ENCODE measurements around the gene VAV2. TPM values are rescaled to one million over a fixed set of nuclear protein-coding genes. Genes with fewer than 3 reads are reported as not detected.
A peak's percentile ranks its signal among the peaks of the same experiment; 100 is the strongest.

Gene VAV2
- total RNA-seq, 1 donor from 2014 or later, result 8.3 TPM

DNA sequence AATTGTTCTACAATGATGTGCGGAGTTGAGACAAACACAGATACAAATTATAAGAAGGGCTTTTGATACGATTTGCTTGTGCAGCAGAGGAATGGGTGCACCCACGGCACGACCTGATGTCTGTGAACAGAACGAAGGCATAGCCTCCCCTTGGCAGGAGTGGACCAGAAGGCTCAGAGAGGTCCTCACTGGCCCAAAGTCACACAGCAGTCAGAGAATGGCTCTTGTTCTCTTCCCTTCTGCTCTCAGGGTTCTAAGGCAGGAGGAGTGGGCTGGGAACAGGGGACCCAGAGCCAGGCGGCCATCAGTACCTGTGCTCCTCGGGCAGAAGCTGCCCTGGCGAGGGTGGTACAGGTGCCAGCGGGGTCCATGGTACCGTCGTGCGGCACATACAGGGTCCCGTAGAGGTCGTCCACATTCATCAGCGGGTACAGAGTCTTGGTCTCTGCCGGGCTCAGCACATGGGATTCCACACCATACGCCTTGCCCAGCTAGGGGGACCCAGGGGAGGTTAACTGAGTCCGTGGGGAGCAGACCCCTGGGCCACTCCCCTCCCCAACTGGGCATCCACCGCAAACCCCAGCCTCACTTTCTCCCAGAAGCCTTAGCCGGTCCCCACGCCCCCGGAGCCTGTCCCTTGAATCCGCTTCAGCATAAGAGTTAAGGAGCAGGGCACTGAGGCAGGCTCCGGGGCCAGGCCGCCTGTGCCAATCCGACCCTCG is 261.0 kb downstream of the VAV2 start:
- TF ChIP-seq POLR2A (IDR thresholded peaks at IDR 0.05), result no peak
- TF ChIP-seq, protein P1, sequence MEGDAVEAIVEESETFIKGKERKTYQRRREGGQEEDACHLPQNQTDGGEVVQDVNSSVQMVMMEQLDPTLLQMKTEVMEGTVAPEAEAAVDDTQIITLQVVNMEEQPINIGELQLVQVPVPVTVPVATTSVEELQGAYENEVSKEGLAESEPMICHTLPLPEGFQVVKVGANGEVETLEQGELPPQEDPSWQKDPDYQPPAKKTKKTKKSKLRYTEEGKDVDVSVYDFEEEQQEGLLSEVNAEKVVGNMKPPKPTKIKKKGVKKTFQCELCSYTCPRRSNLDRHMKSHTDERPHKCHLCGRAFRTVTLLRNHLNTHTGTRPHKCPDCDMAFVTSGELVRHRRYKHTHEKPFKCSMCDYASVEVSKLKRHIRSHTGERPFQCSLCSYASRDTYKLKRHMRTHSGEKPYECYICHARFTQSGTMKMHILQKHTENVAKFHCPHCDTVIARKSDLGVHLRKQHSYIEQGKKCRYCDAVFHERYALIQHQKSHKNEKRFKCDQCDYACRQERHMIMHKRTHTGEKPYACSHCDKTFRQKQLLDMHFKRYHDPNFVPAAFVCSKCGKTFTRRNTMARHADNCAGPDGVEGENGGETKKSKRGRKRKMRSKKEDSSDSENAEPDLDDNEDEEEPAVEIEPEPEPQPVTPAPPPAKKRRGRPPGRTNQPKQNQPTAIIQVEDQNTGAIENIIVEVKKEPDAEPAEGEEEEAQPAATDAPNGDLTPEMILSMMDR (IDR thresholded peaks at IDR 0.05), result no peak
- TF ChIP-seq POLR2AphosphoS5 (IDR thresholded peaks at IDR 0.05; ENCODE audit: insufficient read depth in 1 of 2, low read depth in 1 of 2), result no peak
- intact Hi-C loops (cut with DNase I), result no loop called here
- no peaks in the 10 kb centered on the region for H3K36me3 ChIP-seq
- peak in 1 of 2 donors; percentile 72 for DNase-seq (ENCODE audit: extremely low spot score in 2 of 2)
- H3K4me1 ChIP-seq, result no peaks in the 10 kb centered on the region
- no peak overlapping the region for H3K4me3 ChIP-seq
- no peaks in the 10 kb centered on the region for H3K9me3 ChIP-seq
- no peaks in the 10 kb centered on the region for H3K27me3 ChIP-seq
- H3K27ac ChIP-seq, result no peak overlapping the region

DNA sequence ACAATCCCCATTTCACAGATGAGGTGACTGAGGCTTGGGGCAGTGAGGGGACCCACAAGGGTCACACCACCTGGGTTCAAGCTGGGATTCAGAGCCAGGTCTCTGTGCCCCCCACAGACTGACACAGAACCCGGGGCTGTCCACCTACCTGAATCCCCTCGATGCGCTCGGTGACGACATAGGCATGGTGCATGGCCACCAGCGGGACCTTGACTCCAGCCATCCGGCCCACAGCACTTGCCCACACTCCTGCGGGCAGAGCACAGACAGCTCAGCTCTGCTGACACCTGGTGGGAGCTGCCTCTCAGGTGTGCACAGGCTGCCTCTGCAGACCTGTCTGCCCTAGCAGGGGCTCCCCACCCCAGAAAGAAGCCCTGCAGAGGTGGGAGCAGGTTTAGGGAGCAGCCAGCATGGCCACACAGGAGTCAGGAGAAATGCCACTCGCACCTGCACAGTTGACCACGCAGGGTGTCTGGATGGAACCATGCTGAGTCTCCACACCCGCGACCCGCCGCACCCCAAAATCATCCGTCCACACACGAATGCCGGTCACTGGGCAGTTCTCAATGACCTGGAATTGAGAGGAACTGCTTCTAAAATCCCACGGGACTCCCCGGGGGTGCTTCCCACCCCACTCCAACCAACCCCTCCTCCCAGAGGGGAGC is 262.4 kb downstream of the VAV2 start:
- H3K4me3 ChIP-seq, result no peak overlapping the region
- DNase-seq (ENCODE audit: extremely low spot score in 2 of 2), result peak in 1 of 2 donors; percentile 87
- intact Hi-C loops (cut with DNase I), result no loop called here
- H3K27ac ChIP-seq, result no peak overlapping the region
- TF ChIP-seq, protein P1 (IDR thresholded peaks at IDR 0.05), result no peak
- TF ChIP-seq POLR2AphosphoS5 (IDR thresholded peaks at IDR 0.05; ENCODE audit: insufficient read depth in 1 of 2, low read depth in 1 of 2) (no peak), POLR2A (IDR thresholded peaks at IDR 0.05) (no peak)
- H3K9me3 ChIP-seq, result no peaks in the 10 kb centered on the region
- no peaks in the 10 kb centered on the region for H3K4me1 ChIP-seq
- H3K36me3 ChIP-seq, result no peaks in the 10 kb centered on the region
- H3K27me3 ChIP-seq, result no peaks in the 10 kb centered on the region

DNA sequence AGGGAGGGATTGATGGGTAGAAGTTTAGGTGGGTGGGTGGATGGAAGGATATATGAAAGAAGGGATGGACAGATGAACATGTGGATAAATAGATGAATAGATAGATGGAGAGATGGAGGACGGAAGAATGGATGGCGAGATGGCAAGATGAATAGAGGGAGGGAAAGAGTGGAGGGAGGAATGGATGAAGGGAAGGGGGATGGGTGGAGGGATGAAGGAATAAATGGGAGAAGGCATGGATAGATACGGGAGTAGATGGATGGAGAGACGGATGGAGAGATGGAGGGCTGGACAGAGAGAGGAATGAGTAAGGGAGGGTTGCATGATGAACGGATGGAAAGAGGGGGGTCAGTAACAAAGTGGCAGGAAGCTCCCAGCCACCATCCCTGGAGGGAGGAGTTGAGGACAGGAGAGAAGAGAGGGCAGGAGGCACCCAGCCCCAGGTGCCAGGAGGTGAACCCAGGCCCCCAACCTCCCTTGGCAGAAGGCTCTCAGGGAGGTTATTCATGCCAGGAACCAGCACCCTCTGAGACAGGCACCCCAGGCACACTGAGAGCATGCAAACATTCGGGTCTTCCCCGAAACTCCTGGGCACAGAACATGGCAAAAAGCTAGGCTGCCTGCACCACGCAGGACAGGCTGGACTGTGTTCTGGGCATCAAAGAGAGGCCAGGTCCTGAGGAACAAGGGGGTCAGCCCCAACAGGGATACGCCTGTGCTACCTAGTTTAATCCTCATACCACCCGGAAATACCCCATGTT is 263.1 kb downstream of the VAV2 start:
- peak in 1 of 2 donors; percentile 87 for DNase-seq (ENCODE audit: extremely low spot score in 2 of 2)
- Histone ChIP-seq H3K27ac (no peak overlapping the region), H3K27me3 (no peaks in the 10 kb centered on the region), H3K9me3 (no peaks in the 10 kb centered on the region), H3K4me3 (no peak overlapping the region), H3K4me1 (no peaks in the 10 kb centered on the region), H3K36me3 (no peaks in the 10 kb centered on the region)
- intact Hi-C loops (cut with DNase I), result no loop called here
- no peak for TF ChIP-seq POLR2AphosphoS5 (IDR thresholded peaks at IDR 0.05; ENCODE audit: insufficient read depth in 1 of 2, low read depth in 1 of 2)
- TF ChIP-seq POLR2A (IDR thresholded peaks at IDR 0.05), result no peak
- TF ChIP-seq, protein P1 (IDR thresholded peaks at IDR 0.05), result no peak

DNA sequence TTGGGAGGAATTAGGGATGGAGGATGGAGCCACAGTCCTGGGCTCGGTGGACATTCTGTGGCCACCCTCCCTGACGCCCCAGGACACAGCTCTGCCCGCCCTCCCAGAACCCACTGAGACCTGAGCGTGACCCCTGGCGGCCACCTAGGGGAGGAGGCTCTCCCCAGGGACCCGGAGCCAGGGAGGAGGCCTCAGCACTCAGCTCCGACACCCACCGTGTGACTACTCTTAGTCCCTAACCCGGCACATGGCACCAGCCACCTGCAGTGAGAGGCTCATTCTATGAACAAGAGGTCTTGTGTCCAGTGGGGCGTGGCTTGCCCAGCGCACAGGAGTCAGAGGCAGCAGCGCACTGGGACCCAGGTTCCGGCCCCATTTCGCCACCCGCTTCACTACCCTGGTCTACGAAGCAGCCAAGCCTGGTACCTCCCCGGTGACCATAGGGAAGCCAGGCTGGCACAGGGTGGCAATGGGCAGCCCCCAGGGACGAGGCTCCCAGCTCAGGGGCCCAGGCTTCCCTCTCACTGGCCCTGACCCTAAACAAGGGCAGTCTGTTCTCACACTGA is 264.2 kb downstream of the VAV2 start:
- DNase-seq (ENCODE audit: extremely low spot score in 2 of 2), result no peak
- Histone ChIP-seq H3K27ac (no peak overlapping the region), H3K4me1 (no peaks in the 10 kb centered on the region), H3K4me3 (no peak overlapping the region), H3K36me3 (no peaks in the 10 kb centered on the region), H3K9me3 (no peaks in the 10 kb centered on the region), H3K27me3 (no peaks in the 10 kb centered on the region)
- TF ChIP-seq POLR2A (IDR thresholded peaks at IDR 0.05) (no peak), POLR2AphosphoS5 (IDR thresholded peaks at IDR 0.05; ENCODE audit: insufficient read depth in 1 of 2, low read depth in 1 of 2) (no peak)
- TF ChIP-seq, protein P1 (IDR thresholded peaks at IDR 0.05), result no peak
- intact Hi-C loops (cut with DNase I), result no loop called here
